GM19328 (cell line): ENCODE data around the gene NCF2.

Experiments
- ATAC-seq: cut with Tn5 transposase; IDR thresholded peaks from one replicate; pipeline ENCODE4 v1.9.1; 2021; ENCODE audit warnings: mild to moderate bottlenecking, moderate library complexity; ENCODE audit not compliant: unreplicated experiment

The NCF2 gene

DNA sequence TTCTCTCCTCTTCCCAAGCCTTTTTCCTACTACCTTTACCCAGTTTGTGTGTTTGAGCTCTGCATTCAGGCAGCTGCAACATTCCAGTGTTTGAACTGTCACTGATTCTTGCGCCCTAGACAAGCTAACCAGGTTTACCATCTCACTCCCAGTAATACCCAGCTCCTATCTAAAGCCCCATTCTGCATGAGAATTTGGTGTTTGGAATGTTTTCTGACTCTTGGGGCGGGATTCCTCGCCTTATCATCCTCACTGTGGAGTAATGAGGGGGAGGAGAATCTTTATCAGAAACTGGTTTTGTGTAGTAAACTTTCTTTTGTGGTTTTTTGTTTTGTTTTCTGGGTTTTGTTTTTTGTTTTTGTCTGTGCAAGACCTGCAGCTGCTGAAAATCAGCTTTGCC is 36.5 kb downstream of the NCF2 start:
- ATAC-seq: no peak

DNA sequence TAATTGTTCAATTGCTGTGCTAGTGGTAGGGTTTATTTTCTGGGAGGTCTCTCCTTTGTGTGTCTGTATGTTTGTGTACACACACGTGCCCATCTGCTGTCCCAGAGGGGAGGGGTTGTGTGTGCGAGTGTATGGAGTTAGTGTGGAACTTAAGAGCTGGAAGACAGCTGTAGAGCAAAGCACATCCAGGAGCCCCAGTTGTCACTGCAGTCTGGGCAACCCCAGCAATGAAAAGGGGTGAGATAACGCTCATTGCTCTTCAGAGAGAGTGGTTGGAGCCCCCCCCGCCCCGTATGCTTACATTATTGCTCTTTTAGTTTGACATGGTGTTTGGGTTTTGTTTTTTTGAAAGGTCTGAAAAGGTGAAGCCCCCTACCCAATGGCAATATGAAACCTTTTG is 36.9 kb downstream of the NCF2 start:
- ATAC-seq: no peak

DNA sequence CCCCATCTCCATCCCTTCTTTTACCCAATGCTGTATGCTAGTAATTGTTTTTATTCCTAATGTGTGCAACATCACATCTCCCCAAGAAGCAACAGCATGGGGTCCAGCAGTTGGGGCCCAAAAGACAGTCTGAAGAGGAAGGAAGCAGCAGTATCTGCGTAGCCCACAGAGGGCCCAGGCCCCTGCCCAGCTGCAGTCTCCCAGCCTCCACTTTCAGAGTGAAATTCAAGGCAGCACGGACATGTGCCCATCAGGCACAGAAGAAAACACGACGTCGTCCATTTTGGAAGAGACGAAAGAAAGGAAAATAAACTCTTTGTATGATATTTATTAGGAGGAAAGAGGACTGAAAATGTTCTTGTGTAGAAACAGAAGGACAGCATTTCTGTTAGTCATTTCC is 37.4 kb downstream of the NCF2 start:
- no peak for ATAC-seq

DNA sequence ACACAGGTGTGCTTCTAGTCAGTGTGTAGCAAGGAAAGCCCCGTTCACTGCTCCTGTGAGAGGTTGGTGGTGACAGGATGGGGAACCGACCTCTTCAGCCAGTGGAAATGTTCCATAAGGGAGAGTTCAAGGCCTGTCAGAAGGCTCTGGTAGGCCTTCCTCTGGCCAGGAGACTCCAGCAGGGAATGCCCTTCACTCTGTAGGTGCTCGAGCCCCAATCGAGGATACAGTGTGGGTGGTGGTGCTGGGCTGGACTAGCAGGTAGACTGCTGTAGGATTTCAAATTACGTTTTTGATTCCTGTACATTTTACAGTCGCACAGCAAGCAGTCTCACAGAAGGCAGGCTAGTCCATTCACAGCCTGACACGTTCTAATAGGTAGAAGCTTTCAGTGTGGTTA is 37.8 kb downstream of the NCF2 start:
- no peak for ATAC-seq

DNA sequence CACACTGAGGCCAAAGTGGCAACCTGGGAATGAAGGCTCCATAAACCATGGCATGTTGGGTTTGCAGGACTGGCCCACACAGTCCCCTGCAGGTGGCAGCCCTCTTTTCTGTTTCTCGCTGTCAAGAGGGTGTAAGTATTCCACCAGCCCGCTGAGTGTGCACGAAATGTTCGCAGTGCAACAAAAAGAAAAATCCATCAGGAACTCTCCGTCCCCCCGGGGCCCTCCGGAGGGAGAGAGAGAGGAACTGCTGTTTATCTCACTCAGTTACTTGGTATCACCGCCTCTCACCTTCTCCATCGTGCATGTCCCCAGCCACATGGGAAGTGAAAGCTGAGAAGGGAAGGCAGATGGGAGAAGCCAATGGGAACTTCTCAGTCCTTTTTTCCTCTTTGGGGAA is 38.3 kb downstream of the NCF2 start:
- ATAC-seq: no peak

DNA sequence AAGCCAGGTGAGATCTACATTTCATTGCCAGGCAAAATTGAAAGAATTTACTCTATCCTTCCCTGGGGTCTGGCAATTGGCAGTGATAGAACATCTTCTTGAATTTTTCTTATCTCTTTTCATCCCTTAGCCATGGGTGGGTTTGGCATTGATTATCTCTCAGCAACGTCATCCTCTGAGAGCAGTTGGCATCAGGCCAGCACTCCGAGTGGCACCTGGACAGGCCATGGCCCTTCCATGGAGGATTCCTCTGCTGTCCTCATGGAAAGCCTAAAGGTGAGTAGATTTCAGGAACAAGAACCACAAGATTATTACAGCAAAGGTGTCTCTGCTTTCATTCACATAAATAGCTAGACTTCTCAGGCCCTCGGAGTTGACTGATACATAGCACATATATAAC is 39.3 kb downstream of the NCF2 start:
- no peak for ATAC-seq

DNA sequence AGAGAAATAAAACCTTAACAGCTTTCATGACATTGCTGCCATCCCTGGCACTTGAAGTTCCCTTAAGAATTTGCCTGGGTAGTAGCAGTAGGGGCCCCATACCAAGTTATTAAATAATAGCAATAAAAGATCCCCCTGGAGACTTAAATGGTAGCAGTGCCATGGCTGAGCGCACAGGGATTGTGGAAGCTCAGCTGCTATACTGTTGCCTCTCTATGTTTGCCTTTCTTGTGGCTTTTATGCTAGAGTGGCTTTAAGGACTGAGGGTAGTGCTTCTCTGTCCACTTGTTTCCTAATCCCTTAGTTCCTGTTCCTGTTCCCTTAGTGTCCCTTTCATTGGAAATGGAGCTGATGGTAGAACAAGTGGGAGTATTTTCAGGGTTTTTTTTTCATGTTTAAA is 42.1 kb downstream of the NCF2 start:
- ATAC-seq: no peak

DNA sequence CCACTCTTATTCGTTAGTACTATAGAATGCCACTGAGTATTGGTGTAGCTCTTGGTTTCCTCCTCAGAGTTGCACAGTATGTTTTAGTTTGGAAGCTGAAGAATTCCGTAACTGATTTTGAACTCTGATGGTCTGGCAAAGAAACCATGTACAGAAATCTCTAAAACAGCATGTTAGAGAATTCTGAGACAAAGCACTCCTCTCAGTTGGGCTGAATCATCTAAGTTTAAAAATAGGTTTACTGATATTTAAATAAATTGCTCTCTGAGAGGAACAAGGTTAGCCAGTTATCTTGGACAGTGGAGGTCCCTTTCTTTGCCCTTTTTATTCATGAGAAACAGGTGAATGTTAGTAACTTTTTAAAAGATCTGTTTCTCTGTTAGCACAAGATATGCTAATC is 43.8 kb downstream of the NCF2 start:
- ATAC-seq: no peak

DNA sequence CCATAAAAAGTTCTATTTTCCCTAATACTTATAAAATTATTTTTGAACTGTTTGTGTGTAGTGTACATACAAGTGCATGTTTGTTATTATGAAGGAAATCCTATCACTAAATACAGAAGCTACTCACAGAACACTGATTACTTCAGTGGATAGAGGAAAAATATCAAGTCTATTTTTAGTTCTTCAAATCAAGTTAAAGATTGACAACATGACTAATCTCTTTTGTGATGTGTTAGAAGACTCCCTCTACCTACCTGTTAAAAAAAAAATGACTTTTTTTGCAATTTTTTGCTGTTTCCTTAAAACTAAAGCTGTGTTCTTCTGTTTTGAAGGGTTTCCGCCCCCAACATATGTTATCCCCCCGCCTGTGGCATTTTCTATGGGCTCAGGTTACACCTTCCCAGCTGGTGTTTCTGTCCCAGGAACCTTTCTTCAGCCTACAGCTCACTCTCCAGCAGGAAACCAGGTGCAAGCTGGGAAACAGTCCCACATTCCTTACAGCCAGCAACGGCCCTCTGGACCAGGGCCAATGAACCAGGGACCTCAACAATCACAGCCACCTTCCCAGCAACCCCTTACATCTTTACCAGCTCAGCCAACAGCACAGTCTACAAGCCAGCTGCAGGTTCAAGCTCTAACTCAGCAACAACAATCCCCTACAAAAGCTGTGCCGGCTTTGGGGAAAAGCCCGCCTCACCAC is 45.5 kb downstream of the NCF2 start:
- ATAC-seq: no peak

DNA sequence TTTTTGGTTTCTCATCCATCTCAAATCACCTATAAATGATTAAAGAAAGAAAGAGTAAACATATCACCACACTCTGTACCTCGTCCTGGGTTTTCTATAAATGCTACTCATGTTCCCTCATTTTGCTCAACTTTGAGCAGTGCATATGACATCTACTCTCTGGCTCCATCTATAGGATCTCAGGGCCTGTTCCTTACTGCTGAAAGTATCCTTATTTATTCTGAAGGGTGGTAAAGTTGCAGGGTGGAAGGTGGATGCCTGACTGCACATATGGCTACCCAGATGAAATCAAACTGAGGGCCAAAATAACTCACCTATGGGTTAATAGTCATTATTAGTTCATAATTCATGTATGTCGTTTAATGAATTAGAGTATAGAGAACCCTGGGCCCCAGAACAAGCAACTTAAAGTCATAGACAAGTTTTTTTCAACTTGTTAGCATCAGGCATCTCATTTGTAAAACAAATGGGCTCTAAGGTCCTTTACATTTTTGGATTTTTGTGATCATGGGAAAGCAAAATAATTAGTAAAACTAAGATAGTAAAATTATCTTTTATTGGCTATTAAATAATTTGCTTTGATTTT is 46.5 kb downstream of the NCF2 start:
- ATAC-seq: no peak

DNA sequence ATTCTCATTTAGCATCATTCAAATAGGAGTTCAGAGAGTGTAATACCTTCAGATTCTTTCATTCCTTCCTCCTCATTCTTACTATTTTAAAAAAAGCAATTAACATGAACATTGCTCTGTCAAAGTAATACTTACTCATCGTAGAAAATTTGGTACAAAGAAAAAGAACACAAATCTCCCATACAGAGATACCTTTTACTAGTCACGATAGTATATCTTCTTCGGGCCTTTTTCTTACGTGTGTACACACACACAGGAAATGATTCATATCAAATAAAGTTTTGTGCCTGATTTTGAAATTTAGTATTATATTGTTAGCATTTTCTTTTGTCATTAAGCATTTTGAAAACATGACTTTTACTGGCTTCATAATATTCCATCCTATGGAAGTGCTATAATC is 52.9 kb downstream of the NCF2 start:
- no peak for ATAC-seq

DNA sequence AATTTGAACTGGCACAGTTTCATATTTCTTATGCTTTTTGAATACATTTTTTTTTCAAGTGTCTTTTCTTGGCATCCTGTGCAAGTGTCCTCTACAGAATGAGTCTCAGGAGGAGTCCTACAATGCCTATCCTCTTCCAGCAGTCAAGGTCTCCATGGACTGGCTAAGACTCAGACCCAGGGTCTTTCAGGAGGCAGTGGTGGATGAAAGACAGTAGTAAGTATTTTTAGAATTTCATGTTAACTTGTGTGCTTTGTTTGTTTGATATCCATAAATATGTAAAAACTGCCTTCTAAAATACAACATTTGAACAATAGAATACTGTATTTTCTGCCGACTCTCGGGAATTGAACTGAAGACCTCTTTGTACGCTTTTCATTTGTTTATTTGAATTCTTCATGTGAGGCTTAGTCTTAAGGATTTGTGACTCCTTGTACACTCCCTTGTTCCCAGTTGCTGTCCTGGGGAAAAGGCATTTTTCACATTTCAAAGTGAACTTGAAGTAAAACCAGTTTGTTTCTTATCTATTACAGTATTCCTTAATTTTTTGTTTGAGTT is 56.6 kb downstream of the NCF2 start:
- no peak for ATAC-seq

DNA sequence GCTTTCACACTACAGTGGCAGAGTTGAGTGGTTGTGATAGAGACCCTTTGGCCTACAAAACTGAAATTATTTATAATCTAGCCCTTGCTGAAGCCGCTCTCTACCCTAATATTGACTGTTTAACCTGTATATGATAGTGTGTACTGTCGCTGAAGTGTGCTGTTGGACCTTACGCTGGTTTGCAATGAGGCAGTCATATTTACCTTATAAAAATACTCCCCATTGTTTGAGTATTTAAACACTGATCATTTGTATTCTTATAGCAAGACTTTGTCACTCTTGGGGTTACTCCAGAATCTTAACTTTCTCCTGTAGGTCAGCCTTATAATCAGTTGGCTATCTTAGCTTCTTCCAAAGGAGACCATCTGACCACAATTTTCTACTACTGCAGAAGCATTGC is 61.7 kb downstream of the NCF2 start:
- no peak for ATAC-seq

DNA sequence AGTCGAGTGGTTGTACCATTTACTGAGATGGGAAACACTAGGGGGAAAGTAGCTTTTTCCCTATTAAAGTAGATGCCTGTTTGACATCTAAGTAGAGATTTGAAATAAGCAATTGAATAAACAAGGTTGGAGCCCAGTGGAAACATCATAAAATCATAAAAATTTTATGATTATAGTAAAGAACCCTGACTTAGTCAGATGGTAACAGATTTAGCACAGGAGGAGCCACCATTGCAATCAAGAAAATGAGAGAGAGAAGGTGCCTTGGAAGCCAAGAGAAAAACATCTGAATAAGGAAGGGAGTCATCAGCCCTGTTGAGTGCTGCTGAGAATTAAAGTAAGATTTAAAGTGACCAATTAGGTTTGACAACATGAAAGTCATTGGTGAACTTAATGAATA is 68.2 kb downstream of the NCF2 start:
- ATAC-seq: no peak

DNA sequence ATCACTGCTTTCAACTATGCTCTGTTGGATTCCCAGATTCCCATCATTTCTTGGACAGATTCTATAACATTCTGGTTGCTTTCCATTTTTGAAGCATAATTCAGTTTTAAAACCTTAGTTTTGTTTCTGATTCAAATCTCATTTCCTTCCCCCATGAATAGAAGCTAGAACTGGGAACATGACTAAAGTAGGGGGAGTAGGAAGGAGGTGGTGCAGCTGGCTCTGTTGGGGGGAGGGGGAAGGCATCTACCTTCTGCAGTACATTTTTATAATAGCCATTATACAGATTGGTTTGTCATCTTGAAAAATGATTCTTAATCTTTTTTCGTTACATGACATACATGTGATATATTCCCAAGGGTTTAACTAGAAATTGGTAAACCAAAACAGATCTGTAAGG is 69.9 kb downstream of the NCF2 start:
- ATAC-seq: no peak

DNA sequence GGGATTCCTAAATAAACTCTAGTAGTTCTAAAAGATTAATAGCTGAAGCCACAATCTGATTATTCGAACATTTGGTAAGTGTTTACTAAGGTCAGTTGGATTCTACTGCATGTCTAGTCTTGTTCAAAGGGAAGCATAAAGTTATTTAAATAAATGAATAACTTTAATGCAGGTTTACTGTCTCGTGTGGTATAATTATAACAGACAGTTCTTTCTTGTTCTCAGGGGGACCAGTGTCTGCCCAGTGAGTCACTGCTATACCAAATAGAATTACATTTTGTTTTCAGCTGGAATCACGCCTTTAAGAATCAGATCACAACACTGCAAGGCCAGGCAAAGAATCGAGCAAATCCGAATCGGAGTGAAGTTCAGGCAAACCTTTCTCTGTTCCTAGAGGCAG is 72.9 kb downstream of the NCF2 start:
- ATAC-seq: no peak

DNA sequence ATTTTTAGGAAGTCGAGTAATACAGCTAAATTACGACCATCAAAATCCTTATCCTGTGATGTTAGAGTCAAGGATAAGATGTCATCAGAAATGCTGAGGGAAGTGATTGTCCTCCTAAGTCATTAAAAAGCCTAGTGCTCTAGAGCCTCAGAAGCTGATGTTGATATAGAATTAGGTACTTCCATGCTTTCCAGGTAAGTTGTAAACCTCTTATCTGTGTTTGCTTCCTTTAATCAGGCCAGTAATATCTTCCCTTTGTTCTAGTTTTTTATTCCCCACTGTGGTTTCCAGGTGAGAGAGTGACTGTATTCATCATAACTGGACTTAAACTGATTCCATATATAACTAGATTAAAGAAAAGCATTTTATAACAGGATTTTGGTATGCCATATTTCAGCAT is 73.5 kb downstream of the NCF2 start:
- ATAC-seq: no peak

DNA sequence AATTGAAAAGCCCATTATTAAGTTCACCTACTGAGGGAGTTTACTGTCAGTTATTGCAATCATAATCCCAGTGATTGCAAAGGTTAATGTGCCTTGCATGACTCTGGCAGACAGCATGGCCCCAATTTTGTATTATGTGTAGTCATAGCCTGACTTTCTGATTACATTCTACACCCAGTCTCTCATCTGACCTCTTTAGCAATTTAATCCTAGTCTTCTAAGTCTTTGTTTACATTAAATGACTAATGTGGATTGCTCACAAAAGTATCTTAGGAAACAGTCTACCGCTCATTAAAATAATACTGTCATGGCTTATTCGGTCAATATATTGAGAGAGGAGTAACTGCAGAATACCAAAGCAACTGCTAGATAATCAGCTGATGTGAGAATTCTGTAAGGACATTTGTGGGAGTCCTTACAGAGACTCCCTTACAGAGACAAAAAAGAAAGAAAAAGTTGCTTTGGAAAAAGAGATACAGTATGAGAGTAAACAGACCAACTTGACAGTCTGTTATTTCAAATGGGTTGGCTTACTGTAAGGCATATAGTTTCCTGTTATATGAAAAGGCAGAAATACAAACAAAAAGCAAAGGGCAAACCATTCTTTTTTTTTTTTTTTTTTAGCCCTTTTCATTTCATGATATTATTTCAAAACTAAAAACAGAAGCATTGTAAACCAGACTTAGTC is 75.1 kb downstream of the NCF2 start:
- ATAC-seq: no peak

DNA sequence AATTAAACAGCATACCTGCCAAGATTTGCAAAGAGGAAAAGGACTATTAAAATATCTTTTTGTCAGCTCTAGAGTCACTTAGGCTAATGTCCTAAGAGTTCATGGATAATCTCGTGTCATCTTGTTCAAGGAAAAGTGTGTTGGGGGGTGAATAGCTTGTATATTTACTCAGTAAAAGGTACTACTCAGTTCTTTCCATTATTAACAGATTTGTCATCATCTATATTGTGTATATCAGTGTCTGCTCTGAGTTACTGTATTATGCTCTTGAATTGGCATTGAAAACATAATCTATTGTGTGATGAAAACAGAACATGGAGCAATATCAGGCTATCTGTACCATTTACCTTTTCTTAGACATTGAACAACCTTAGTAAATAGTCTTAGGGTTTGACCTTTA is 76.0 kb downstream of the NCF2 start:
- ATAC-seq: no peak

DNA sequence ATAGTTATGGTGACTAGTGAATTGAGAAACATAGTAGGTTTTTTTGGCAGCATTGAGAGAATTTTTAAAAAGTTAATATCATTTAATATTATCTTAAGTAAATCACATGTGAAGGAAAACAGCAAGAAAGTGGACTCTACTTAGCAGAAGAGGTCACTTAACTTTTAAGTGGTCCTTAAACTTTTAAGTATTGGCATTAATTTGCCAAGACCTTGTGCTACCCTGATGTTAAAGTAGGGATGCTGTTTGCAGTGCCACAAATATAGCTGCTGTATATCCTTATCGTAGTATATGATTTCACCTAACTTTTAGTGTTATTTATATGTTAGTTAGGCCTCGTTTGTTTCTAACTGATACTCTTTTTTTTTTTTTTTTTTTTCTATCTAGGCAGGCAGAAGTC is 77.8 kb downstream of the NCF2 start:
- no peak for ATAC-seq

DNA sequence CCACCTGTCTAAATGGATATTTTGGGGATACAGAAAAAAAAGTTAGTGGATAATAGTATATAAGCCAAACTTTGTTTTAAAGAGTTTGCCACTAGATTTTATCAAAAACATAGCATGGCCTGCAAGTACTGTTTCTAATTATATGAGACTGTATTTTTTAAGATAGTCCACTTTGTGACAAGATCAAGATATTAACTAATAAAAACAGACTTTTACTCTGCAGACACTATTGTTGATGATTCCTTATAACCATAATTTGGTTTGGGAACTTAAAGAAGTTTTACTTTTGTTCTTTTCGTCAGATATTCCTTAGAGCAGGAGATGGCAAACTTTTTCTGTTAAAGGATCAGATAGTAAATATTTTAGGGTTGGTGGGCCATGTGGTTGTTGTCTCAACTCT is 81.6 kb downstream of the NCF2 start:
- ATAC-seq: no peak

DNA sequence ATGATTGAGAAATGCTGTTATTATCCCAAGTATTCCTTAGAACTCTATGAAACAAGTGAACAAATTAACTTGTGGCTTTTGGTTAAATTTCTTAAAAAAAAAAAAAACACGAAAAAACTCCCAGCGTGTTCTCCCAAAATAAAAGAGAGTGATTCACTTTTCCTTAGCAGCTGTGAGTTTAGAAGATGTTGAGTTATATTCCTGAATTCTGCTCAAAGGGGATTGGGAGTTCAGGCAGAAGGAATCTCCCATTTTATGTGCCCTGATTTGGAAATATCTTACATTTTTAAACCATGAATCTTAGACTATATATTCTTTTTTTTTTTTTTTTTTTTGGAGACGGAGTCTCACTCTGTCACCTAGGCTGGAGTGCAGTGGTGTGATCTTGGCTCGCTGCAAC is 83.7 kb downstream of the NCF2 start:
- ATAC-seq: no peak
